Measurements from ENCODE around the gene P2RX4. TPM values are rescaled to one million over a fixed set of nuclear protein-coding genes. Genes with fewer than 3 reads are reported as not detected.

The P2RX4 gene
- total RNA-seq, 1 experiment from 2014 or later = 21.0 TPM

DNA sequence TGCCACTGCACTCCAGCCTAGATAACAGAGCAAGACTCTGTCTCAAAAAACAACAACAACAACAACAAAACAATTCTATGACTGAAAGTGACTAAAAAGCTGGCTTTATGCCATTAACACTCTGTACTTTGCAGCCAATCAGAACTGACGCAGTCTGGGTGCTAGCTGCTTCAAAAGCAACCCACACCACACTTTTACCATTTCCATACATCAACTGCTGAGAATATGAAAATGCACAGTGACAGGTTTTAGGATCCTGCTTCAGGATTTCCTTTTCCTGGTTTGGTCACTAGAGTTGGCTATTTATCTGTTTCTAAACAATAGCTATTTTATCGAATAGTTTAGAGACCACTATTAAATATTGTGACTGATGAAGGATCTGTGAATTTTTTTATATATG, 23.1 kb upstream of the P2RX4 start:
- Histone ChIP-seq H3K79me2 (ENCODE audit: low read depth) (no peaks in the 10 kb centered on the region), H3K4me1 (replicated peaks; ENCODE audit: insufficient read depth) (peaks cover 11% of the 10 kb centered on the region), H3F3A (ENCODE audit: insufficient read depth, low read depth) (peaks cover 7% of the 10 kb centered on the region; the same call in 1 of the 2 replicates), H3K9me2 (ENCODE audit: insufficient read depth) (no peaks in the 10 kb centered on the region), H3K4me3 (no peak overlapping the region), H3K9me3 (ENCODE audit: insufficient read depth, low read depth) (no peaks in the 10 kb centered on the region), H3K27me3 (ENCODE audit: insufficient read depth, low read depth) (no peaks in the 10 kb centered on the region), H4K20me1 (ENCODE audit: insufficient read depth) (no peaks in the 10 kb centered on the region), H3K4me2 (no peak overlapping the region), H2AFZ (no peak overlapping the region), H3K36me3 (ENCODE audit: low read depth) (no peaks in the 10 kb centered on the region), H3K27ac (no peak overlapping the region)
- no peak for TF ChIP-seq EZH2 (IDR thresholded peaks at IDR 0.05; ENCODE audit: low read depth)
- TF ChIP-seq, protein P1, sequence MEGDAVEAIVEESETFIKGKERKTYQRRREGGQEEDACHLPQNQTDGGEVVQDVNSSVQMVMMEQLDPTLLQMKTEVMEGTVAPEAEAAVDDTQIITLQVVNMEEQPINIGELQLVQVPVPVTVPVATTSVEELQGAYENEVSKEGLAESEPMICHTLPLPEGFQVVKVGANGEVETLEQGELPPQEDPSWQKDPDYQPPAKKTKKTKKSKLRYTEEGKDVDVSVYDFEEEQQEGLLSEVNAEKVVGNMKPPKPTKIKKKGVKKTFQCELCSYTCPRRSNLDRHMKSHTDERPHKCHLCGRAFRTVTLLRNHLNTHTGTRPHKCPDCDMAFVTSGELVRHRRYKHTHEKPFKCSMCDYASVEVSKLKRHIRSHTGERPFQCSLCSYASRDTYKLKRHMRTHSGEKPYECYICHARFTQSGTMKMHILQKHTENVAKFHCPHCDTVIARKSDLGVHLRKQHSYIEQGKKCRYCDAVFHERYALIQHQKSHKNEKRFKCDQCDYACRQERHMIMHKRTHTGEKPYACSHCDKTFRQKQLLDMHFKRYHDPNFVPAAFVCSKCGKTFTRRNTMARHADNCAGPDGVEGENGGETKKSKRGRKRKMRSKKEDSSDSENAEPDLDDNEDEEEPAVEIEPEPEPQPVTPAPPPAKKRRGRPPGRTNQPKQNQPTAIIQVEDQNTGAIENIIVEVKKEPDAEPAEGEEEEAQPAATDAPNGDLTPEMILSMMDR (conservative IDR thresholded peaks at IDR 0.05) = no peak
- CTCF ChIA-PET = no interaction called here
- intact Hi-C loops (cut with micrococcal nuclease; ENCODE audit: unreplicated experiment) = no loop called here
- BruUV-seq (replicated peaks) = no TSS peak
- POLR2A ChIA-PET (ENCODE audit: unreplicated experiment) = no interaction called here
- no peak for DNase-seq

DNA sequence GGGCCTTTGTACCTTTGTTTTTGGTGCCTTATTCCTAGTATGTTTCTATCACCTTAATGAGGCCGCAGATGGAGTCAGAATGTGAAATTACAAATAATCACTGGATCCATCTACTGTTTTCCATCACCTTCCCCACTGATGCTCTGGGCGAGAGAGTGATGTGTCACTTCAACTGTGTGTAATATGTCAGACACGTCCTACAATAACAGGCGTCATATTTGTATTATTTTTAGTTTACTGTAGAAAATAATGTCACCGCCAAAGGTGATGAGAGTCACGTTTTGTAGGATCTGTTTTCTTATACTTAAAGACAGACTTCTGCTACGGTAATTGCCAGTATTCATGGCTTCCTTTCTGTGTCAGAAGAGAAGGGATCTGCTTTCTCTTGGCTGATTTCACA, 22.4 kb upstream of the P2RX4 start:
- ChIA-PET CTCF (interaction anchor here (0.6 kb wide), 1 partner anchor 31 kb away, joined by 3 read pairs; no protein-coding TSS in a partner anchor), POLR2A (ENCODE audit: unreplicated experiment) (no interaction called here)
- no peak overlapping the region for H3K4me3 ChIP-seq
- no peaks in the 10 kb centered on the region for H3K9me3 ChIP-seq (ENCODE audit: insufficient read depth, low read depth)
- TF ChIP-seq, protein P1 (conservative IDR thresholded peaks at IDR 0.05) = no peak
- no peak for TF ChIP-seq EZH2 (IDR thresholded peaks at IDR 0.05; ENCODE audit: low read depth)
- peaks cover 7% of the 10 kb centered on the region; the same call in 1 of the 2 replicates for H3F3A ChIP-seq (ENCODE audit: insufficient read depth, low read depth)
- DNase-seq = no peak
- H3K36me3 ChIP-seq (ENCODE audit: low read depth) = no peaks in the 10 kb centered on the region
- BruUV-seq (replicated peaks) = no TSS peak
- H3K4me1 ChIP-seq (replicated peaks; ENCODE audit: insufficient read depth) = peaks cover 11% of the 10 kb centered on the region
- H3K9me2 ChIP-seq (ENCODE audit: insufficient read depth) = no peaks in the 10 kb centered on the region
- H3K27ac ChIP-seq = no peak overlapping the region
- H3K79me2 ChIP-seq (ENCODE audit: low read depth) = no peaks in the 10 kb centered on the region
- H4K20me1 ChIP-seq (ENCODE audit: insufficient read depth) = no peaks in the 10 kb centered on the region
- H3K27me3 ChIP-seq (ENCODE audit: insufficient read depth, low read depth) = no peaks in the 10 kb centered on the region
- H3K4me2 ChIP-seq = no peak overlapping the region
- intact Hi-C loops (cut with micrococcal nuclease; ENCODE audit: unreplicated experiment) = no loop called here
- H2AFZ ChIP-seq = no peak overlapping the region

DNA sequence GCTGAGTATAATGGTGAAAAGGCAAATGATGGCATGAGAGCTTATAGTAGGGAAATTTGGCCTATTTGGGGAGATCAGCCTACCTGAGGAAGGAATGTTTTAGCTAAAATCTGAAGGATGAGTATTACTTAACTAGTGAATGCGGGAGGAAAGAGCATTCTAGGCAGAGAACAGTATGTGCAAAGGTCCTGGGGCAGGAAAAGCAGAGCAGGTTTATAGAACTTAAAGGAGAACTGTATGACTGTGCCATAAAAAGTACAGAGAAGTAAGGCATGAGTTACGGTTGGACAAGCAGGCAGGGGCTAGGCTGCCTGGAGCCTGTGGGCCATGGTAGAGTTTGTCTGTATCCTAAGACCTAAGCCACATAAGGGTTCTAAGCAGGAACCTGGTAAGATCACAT, 21.7 kb upstream of the P2RX4 start:
- no peak overlapping the region for H3K27ac ChIP-seq
- intact Hi-C loops (cut with micrococcal nuclease; ENCODE audit: unreplicated experiment) = no loop called here
- no peaks in the 10 kb centered on the region for H3K9me2 ChIP-seq (ENCODE audit: insufficient read depth)
- H2AFZ ChIP-seq = no peak overlapping the region
- no peak overlapping the region for H3K4me2 ChIP-seq
- CTCF ChIA-PET = interaction anchor here (0.6 kb wide), 1 partner anchor 30 kb away, joined by 3 read pairs; no protein-coding TSS in a partner anchor
- no peaks in the 10 kb centered on the region for H4K20me1 ChIP-seq (ENCODE audit: insufficient read depth)
- BruUV-seq (replicated peaks) = no TSS peak
- peaks cover 11% of the 10 kb centered on the region for H3K4me1 ChIP-seq (replicated peaks; ENCODE audit: insufficient read depth)
- POLR2A ChIA-PET (ENCODE audit: unreplicated experiment) = no interaction called here
- DNase-seq = no peak
- no peaks in the 10 kb centered on the region for H3K36me3 ChIP-seq (ENCODE audit: low read depth)
- TF ChIP-seq, protein P1 (conservative IDR thresholded peaks at IDR 0.05) = no peak
- TF ChIP-seq EZH2 (IDR thresholded peaks at IDR 0.05; ENCODE audit: low read depth) = no peak
- no peaks in the 10 kb centered on the region for H3K9me3 ChIP-seq (ENCODE audit: insufficient read depth, low read depth)
- no peaks in the 10 kb centered on the region for H3K27me3 ChIP-seq (ENCODE audit: insufficient read depth, low read depth)
- no peaks in the 10 kb centered on the region for H3K79me2 ChIP-seq (ENCODE audit: low read depth)
- no peak overlapping the region for H3K4me3 ChIP-seq
- peaks cover 7% of the 10 kb centered on the region; the same call in 1 of the 2 replicates for H3F3A ChIP-seq (ENCODE audit: insufficient read depth, low read depth)

All from PC-9 (cell line).